KMS-11 (cell line): ENCODE results near the gene IGSF9.

ENCODE experiments used
- H2AFZ ChIP-seq: fragments of 200-600 bp; sonication (generic); 2 replicates; pipeline ENCODE4 v1.6.1; 2016; ENCODE audit warnings: antibody characterized with exemption, mixed run types, low read depth
- H3K27ac ChIP-seq: fragments of 200-600 bp; sonication (generic); 2 replicates; pipeline ENCODE4 v1.6.1; 2016; ENCODE audit warnings: mild to moderate bottlenecking, mixed run types
- H3K27me3 ChIP-seq: fragments of 200-600 bp; sonication (generic); 2 replicates; pipeline ENCODE4 v1.6.1; 2017; ENCODE audit warnings: mild to moderate bottlenecking, low read depth, mixed run types, moderate library complexity; ENCODE audit not compliant: insufficient read depth
- H3K36me3 ChIP-seq: fragments of 200-600 bp; sonication (generic); 2 replicates; pipeline ENCODE4 v1.6.1; 2017; ENCODE audit warnings: mild to moderate bottlenecking, mixed run types; ENCODE audit not compliant: insufficient read depth
- H3K4me1 ChIP-seq: fragments of 200-600 bp; sonication (generic); 2 replicates; pipeline ENCODE4 v1.6.1; 2016; ENCODE audit warnings: mild to moderate bottlenecking, low read depth, mixed run types; ENCODE audit not compliant: poor library complexity, severe bottlenecking
- H3K4me2 ChIP-seq: fragments of 200-600 bp; sonication (generic); 2 replicates; pipeline ENCODE4 v1.7.0; 2016; ENCODE audit warnings: mild to moderate bottlenecking, mixed run types
- H3K4me3 ChIP-seq: fragments of 200-600 bp; sonication (generic); IDR thresholded peaks from 2 replicates; pipeline ENCODE4 v1.6.1; 2017; ENCODE audit warnings: low read depth, low read length, mixed read lengths; ENCODE audit not compliant: insufficient read depth
- H3K79me2 ChIP-seq: fragments of 200-600 bp; sonication (generic); 2 replicates; pipeline ENCODE4 v1.6.1; 2016; ENCODE audit warnings: low read depth, mixed run types; ENCODE audit not compliant: insufficient read depth
- H3K9ac ChIP-seq: fragments of 200-600 bp; sonication (generic); 2 replicates; pipeline ENCODE4 v1.6.1; 2016; ENCODE audit warnings: mild to moderate bottlenecking, mixed run types
- H4K20me1 ChIP-seq: fragments of 200-600 bp; sonication (generic); 2 replicates; pipeline ENCODE4 v1.6.1; 2016; ENCODE audit warnings: mild to moderate bottlenecking, mixed run types; ENCODE audit not compliant: insufficient read depth
- CTCF ChIP-seq: fragments of 200-600 bp; sonication (generic); conservative IDR thresholded peaks from 2 replicates; pipeline ENCODE4 v1.6.1; 2017; ENCODE audit warnings: low read depth, mild to moderate bottlenecking, antibody characterized with exemption, low read length, moderate library complexity, mixed read lengths

The IGSF9 gene

GRCh38 chr1:159924025-159924790, 21.2 kb downstream of the IGSF9 start:
- Histone ChIP-seq H3K36me3 (peaks cover 15% of the 10 kb centered on the region; the same call in 1 of the 2 replicates), H3K4me1 (peaks cover 56% of the 10 kb centered on the region), H4K20me1 (peaks cover 47% of the 10 kb centered on the region), H3K27ac (peak overlapping the region; percentile 78), H3K27me3 (no peaks in the 10 kb centered on the region), H3K4me2 (peak overlapping the region; percentile 92), H3K79me2 (peaks cover 62% of the 10 kb centered on the region), H3K4me3 (peak overlapping the region; percentile 90), H3K9ac (peak overlapping the region; percentile 98), H2AFZ (peak overlapping the region; percentile 71)
- TF ChIP-seq CTCF = no peak

- Histone ChIP-seq H3K9ac (peak overlapping the region; percentile 98), H3K27me3 (no peaks in the 10 kb centered on the region), H4K20me1 (peaks cover 53% of the 10 kb centered on the region), H3K4me2 (peak overlapping the region; percentile 92), H3K27ac (peak overlapping the region; percentile 78), H3K4me1 (peaks cover 63% of the 10 kb centered on the region), H2AFZ (no peak overlapping the region), H3K36me3 (peaks cover 21% of the 10 kb centered on the region; the same call in 1 of the 2 replicates), H3K4me3 (peak overlapping the region; percentile 90), H3K79me2 (peaks cover 66% of the 10 kb centered on the region)
- no peak for TF ChIP-seq CTCF
Observed at GRCh38 chr1:159923203-159924024, 22.0 kb downstream of the IGSF9 start.

GRCh38 chr1:159922511-159923202, 22.8 kb downstream of the IGSF9 start:
- Histone ChIP-seq H3K79me2 (peaks cover 66% of the 10 kb centered on the region), H3K27me3 (no peaks in the 10 kb centered on the region), H2AFZ (no peak overlapping the region), H3K9ac (peak overlapping the region; percentile 98; the same call in 1 of the 2 replicates), H3K27ac (peak overlapping the region; percentile 78), H3K4me3 (no peak overlapping the region), H3K36me3 (peaks cover 21% of the 10 kb centered on the region; the same call in 1 of the 2 replicates), H3K4me2 (peak overlapping the region; percentile 92), H3K4me1 (peaks cover 71% of the 10 kb centered on the region), H4K20me1 (peaks cover 53% of the 10 kb centered on the region)
- no peak for TF ChIP-seq CTCF
